Embryonic facial prominence (tissue), 1 donor: ENCODE results near the gene DCTN1.

ENCODE experiments used
- DNase-seq: peaks from one replicate; pipeline ENCODE4 v3.0.0-alpha.2; 2016; ENCODE audit errors: extremely low spot score

Gene DCTN1

GRCh38 chr2:74414441-74414840 is 34.3 kb upstream of the DCTN1 start:
- DNase-seq = no peak

- no peak for DNase-seq
Measured at GRCh38 chr2:74413001-74413698, 33.0 kb upstream of the DCTN1 start.

- no peak for DNase-seq
Measured at GRCh38 chr2:74407682-74408081, 27.6 kb upstream of the DCTN1 start.

- no peak for DNase-seq
Measured at GRCh38 chr2:74406035-74406434, 25.9 kb upstream of the DCTN1 start.

GRCh38 chr2:74401891-74402290 is 21.8 kb upstream of the DCTN1 start:
- no peak for DNase-seq

GRCh38 chr2:74399785-74400184 is 19.7 kb upstream of the DCTN1 start:
- DNase-seq = no peak

GRCh38 chr2:74396149-74396548 is 16.0 kb upstream of the DCTN1 start:
- no peak for DNase-seq

GRCh38 chr2:74393525-74393924 is 13.4 kb upstream of the DCTN1 start:
- no peak for DNase-seq

GRCh38 chr2:74392449-74392743 is 12.3 kb upstream of the DCTN1 start:
- no peak for DNase-seq

GRCh38 chr2:74391580-74392448 is 11.7 kb upstream of the DCTN1 start:
- peak; percentile 88 for DNase-seq

GRCh38 chr2:74391209-74391579 is 11.1 kb upstream of the DCTN1 start:
- no peak for DNase-seq

- DNase-seq = no peak
Measured at GRCh38 chr2:74390606-74391005, 10.5 kb upstream of the DCTN1 start.

GRCh38 chr2:74387346-74387745 is 7.2 kb upstream of the DCTN1 start:
- DNase-seq = no peak

GRCh38 chr2:74385396-74385795 is 5.3 kb upstream of the DCTN1 start:
- DNase-seq = no peak

- DNase-seq = no peak
Measured at GRCh38 chr2:74384051-74384450, 3.9 kb upstream of the DCTN1 start.

GRCh38 chr2:74383254-74383653 is 3.1 kb upstream of the DCTN1 start:
- no peak for DNase-seq

- DNase-seq = no peak
Measured at GRCh38 chr2:74381751-74382150, 1.6 kb upstream of the DCTN1 start.

- DNase-seq = no peak
Measured at GRCh38 chr2:74378007-74378406, 2.1 kb downstream of the DCTN1 start.

GRCh38 chr2:74375838-74376237 is 4.3 kb downstream of the DCTN1 start:
- no peak for DNase-seq

GRCh38 chr2:74374509-74375205 is 5.5 kb downstream of the DCTN1 start:
- DNase-seq = peak; percentile 78

- no peak for DNase-seq
Measured at GRCh38 chr2:74373985-74374384, 6.1 kb downstream of the DCTN1 start.

GRCh38 chr2:74373221-74373676 is 6.9 kb downstream of the DCTN1 start:
- DNase-seq = no peak

GRCh38 chr2:74372674-74373073 is 7.4 kb downstream of the DCTN1 start:
- DNase-seq = no peak
